Right lobe of liver (tissue), 6 donors: Measurements from ENCODE around the gene CMC1. TPM values are rescaled to one million over a fixed set of nuclear protein-coding genes. Genes with fewer than 3 reads are reported as not detected.

Source experiments
- ATAC-seq, 4 donors: fragments of 200-7000 bp; cut with Tn5 transposase; one replicate each; pipeline ENCODE4 v1.9.1; 2020; ENCODE audit warnings: mild to moderate bottlenecking in 4 of 4, moderate library complexity in 4 of 4
- DNase-seq, 3 donors: peaks; one replicate each; pipeline ENCODE4 v3.0.0-alpha.2; 2020
- H3K27ac ChIP-seq, 3 donors: fragments of 200-600 bp; one replicate each; pipeline ENCODE4 v1.8.0; 2022
- H3K27me3 ChIP-seq, 2 donors: fragments of 200-600 bp; one replicate each; pipeline ENCODE4 v1.8.0; 2022
- H3K36me3 ChIP-seq, 4 donors: fragments of 200-600 bp; sonication (generic) in 1 of 4; one replicate each; pipeline versions ENCODE4 v1.5.1 to v1.8.0; 2017 to 2022; ENCODE audit warnings: control low read depth in 1 of 4
- H3K4me1 ChIP-seq, 4 donors: fragments of 200-600 bp; sonication (generic) in 1 of 4; one replicate each; pipeline versions ENCODE4 v1.5.1 to v1.8.0; 2017 to 2022; ENCODE audit warnings: control low read depth in 1 of 4
- H3K4me3 ChIP-seq, 3 donors: fragments of 200-600 bp; one replicate each; pipeline ENCODE4 v1.8.0; 2022
- H3K9me3 ChIP-seq, 4 donors: fragments of 200-600 bp; sonication (generic) in 1 of 4; one replicate each; pipeline versions ENCODE4 v1.5.1 to v1.8.0; 2017 to 2022; ENCODE audit warnings: control low read depth in 1 of 4
- POLR2A ChIP-seq: fragments of 450-650 bp; IDR thresholded peaks from one replicate; pipeline ENCODE4 v1.6.1; 2017; ENCODE audit warnings: antibody characterized with exemption, mild to moderate bottlenecking
- WGBS: methylation state at CpG from one replicate; pipeline ENCODE4 v1.1.6; 2018; ENCODE audit warnings: low coverage, low lambda C conversion rate; ENCODE audit not compliant: insufficient coverage; ENCODE audit errors: missing lambda C conversion rate; 5-methylcytosine and 5-hydroxymethylcytosine counted together
- intact Hi-C, 2 donors: fragments of 100-400 bp; cut with DNase I; formaldehyde crosslinking; loops; one replicate each; pipeline versions ENCODE4 v1.11.2 to v1.14.1; 2022
- total RNA-seq, 6 experiments: library from RNA; depleted of rRNA in 2 of 6; stranded (reverse); fragments of >200 nt in 2 of 6; fragmentation: NEBNext Ultra II Directional in 3 of 6; extraction: Animal tissue kit (Norgen Biotek cat#: 25700) in 3 of 6; gene quantifications; one replicate each; pipeline versions ENCODE4 v1.1.0 to v1.2.4, GENCODE V29; 2016 to 2023
- TF ChIP-seq, protein P1 (sequence below), 4 donors: fragments of 200-600 bp in 3 of 4; fragments of 450-650 bp in 1 of 4; IDR thresholded peaks; one replicate each; pipeline versions ENCODE4 v1.5.1 to v1.8.0; 2016 to 2022; ENCODE audit warnings: antibody characterized with exemption in 4 of 4, mild to moderate bottlenecking in 2 of 4
- donor health status: DM: no; HTN: yes; CAD: no.
- donor health status: DM: no; HTN: no; CAD: no.
- donor health status: DM: no; HTN: no; CAD: no.
- donor health status: DM: no; HTN: yes; CAD: no.
- donor health status: DM: no; HTN: yes; CAD: no.

The CMC1 gene
- total RNA-seq, 6 experiments from 2014 or later, result 9.5 to 16.9 (median 12.2) TPM

DNA sequence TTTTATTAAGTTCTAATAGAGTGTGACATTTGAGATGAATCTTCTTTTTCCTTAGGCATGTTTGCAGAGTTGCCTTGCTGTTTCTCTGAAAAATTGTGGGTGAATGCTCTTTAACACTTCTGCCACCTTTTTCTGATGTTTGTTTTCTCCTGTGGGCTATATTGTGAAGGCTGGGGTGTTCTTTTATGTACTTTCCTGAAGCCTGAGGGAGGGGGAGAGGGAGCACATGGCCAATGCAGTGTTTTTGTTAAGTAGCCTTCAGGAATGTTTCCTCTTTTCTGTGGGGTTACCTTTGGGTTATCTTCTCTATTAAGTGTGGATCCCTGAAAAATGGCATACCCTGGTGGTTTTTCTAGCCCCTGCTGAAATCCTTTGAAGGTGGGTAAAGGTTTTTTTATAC is 50.2 kb downstream of the CMC1 start:
- ATAC-seq, result no peak
- H3K4me1 ChIP-seq, result peaks cover 0 to 4% (median 0%) of the 10 kb centered on the region in 4 donors
- no peak for TF ChIP-seq POLR2A
- TF ChIP-seq, protein P1, sequence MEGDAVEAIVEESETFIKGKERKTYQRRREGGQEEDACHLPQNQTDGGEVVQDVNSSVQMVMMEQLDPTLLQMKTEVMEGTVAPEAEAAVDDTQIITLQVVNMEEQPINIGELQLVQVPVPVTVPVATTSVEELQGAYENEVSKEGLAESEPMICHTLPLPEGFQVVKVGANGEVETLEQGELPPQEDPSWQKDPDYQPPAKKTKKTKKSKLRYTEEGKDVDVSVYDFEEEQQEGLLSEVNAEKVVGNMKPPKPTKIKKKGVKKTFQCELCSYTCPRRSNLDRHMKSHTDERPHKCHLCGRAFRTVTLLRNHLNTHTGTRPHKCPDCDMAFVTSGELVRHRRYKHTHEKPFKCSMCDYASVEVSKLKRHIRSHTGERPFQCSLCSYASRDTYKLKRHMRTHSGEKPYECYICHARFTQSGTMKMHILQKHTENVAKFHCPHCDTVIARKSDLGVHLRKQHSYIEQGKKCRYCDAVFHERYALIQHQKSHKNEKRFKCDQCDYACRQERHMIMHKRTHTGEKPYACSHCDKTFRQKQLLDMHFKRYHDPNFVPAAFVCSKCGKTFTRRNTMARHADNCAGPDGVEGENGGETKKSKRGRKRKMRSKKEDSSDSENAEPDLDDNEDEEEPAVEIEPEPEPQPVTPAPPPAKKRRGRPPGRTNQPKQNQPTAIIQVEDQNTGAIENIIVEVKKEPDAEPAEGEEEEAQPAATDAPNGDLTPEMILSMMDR (IDR thresholded peaks at IDR 0.05), result no peak
- H3K27ac ChIP-seq, result no peak overlapping the region
- intact Hi-C loops, result no loop called here
- H3K4me3 ChIP-seq, result no peak overlapping the region
- no peak for DNase-seq
- H3K9me3 ChIP-seq, result no peaks in the 10 kb centered on the region
- no peaks in the 10 kb centered on the region for H3K36me3 ChIP-seq
- no peaks in the 10 kb centered on the region for H3K27me3 ChIP-seq

DNA sequence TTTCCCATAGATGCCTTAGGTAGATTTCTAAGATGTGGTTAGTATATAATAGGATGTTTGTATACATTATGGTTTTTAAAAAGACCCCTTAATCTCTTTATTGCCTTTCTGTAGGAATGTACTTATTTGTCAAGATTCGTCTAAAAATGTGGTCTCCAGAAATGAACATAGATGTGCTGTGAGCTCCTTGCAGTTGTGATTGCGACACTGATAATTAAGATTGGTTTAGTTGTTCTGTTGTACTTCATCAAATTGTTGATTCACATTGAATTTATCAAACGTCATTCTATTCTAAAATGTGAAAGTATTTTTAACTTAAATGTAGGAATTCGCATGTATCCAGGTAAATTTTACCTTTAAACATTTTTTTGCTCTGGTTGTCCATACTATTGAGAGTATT is 51.2 kb downstream of the CMC1 start:
- Histone ChIP-seq H3K4me1 (peaks cover 0 to 4% (median 0%) of the 10 kb centered on the region in 4 donors), H3K36me3 (no peaks in the 10 kb centered on the region), H3K9me3 (no peaks in the 10 kb centered on the region), H3K4me3 (no peak overlapping the region), H3K27ac (no peak overlapping the region), H3K27me3 (no peaks in the 10 kb centered on the region)
- DNase-seq (no peak), ATAC-seq (no peak)
- no peak for TF ChIP-seq POLR2A
- TF ChIP-seq, protein P1 (IDR thresholded peaks at IDR 0.05), result no peak
- 76% methylated on average over 4 of the region's 4 CpGs for WGBS
- intact Hi-C loops, result no loop called here

DNA sequence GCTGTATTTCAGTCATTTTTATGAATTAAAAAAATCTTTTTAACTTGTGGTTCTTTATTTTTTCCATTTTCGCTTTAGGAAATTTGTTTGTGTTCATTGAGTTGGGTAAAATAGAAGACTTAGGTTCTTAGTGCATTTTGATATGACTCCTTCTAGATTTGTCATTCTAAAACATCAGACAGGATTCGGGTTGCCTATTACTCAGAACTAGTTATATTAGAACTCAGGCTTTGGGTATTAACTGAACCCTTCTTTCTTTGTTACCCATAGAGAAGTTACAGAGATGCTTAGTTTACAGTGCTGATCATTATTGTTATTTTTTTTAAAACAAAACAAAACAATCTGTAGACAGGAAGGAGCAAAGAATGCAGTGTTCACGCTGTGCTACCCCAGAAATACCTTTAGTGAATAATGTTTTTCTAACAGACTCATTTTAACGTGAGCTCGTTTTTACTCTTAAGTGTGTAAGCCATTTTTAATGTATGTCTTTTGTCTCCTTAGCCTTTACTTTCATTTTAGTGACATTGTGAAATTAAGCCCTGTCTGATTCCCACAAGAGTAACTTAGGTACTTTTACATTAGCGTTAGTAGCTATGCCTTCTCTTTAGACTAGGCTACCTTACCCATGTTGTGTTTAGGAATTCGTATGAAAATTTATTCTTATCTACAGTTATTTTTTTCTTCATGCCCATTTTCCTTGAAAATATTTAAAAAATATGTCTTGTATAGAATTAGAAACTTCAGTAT is 53.4 kb downstream of the CMC1 start:
- intact Hi-C loops, result no loop called here
- no peaks in the 10 kb centered on the region for H3K36me3 ChIP-seq
- DNase-seq (no peak), ATAC-seq (no peak)
- no peak overlapping the region for H3K4me3 ChIP-seq
- WGBS, result 75% methylated on average over 7 of the region's 7 CpGs
- no peaks in the 10 kb centered on the region for H3K27me3 ChIP-seq
- no peak overlapping the region for H3K27ac ChIP-seq
- H3K9me3 ChIP-seq, result no peaks in the 10 kb centered on the region
- TF ChIP-seq, protein P1 (IDR thresholded peaks at IDR 0.05), result no peak
- TF ChIP-seq POLR2A, result no peak
- peaks cover 0 to 4% (median 0%) of the 10 kb centered on the region in 4 donors for H3K4me1 ChIP-seq

DNA sequence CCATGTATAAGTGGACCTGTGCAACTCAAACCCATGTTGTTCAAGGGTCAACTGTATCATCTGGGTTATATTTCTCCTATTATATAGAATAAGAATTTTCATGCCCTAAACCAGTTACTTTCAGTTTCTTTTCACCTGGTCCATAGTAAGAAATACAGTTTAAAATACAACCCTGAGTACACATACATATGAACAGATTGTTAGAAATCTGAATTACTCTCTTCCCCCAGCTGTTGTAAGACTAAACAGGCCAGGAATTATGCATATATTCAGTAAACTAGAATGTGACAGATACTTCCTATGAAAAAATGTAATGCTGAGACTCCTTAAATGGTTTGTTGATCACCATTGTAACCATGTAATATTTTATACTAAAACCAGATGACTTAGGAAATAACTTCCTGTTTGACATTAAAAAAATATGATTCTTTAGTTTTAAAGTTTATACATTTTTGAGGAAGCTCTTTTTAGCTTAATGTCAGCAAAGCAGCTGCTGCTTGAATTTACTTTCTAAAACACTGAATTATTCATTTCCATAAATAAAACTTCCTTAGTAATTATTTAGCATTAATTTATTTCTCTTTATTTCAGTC is 54.6 kb downstream of the CMC1 start:
- TF ChIP-seq, protein P1 (IDR thresholded peaks at IDR 0.05), result no peak
- TF ChIP-seq POLR2A, result no peak
- peak in 1 of 4 donors; percentile 38 for ATAC-seq
- DNase-seq, result no peak
- H3K4me1 ChIP-seq, result peaks cover 0 to 4% (median 0%) of the 10 kb centered on the region in 4 donors
- H3K4me3 ChIP-seq, result no peak overlapping the region
- intact Hi-C loops, result no loop called here
- H3K36me3 ChIP-seq, result no peaks in the 10 kb centered on the region
- no peak overlapping the region for H3K27ac ChIP-seq
- H3K9me3 ChIP-seq, result no peaks in the 10 kb centered on the region
- H3K27me3 ChIP-seq, result no peaks in the 10 kb centered on the region
